Neural progenitor cell (in vitro differentiated cells): ENCODE measurements around the gene MAD1L1.

Experiments
- CTCF ChIP-seq: fragments of 200-600 bp; sonication (generic); IDR thresholded peaks from 2 replicates; pipeline ENCODE4 v1.5.1; 2017; ENCODE audit warnings: antibody characterized with exemption, mild to moderate bottlenecking
- EZH2 ChIP-seq: fragments of 200-600 bp; sonication (generic); IDR thresholded peaks from 2 replicates; pipeline ENCODE4 v1.6.1; 2017; ENCODE audit warnings: antibody characterized with exemption, mild to moderate bottlenecking, moderate library complexity
- EZH2phosphoT487 ChIP-seq: fragments of 200-600 bp; sonication (generic); IDR thresholded peaks from 2 replicates; pipeline ENCODE4 v1.6.1; 2017; ENCODE audit warnings: antibody characterized with exemption

- TF ChIP-seq CTCF, result no peak
- no peak for TF ChIP-seq EZH2
- TF ChIP-seq EZH2phosphoT487, result no peak
Observed at GRCh38 chr7:2249744-2250323, 17.1 kb upstream of the MAD1L1 start.
